HUES6 (cell line): Measurements from ENCODE around the gene MINK1.
"Not testable (repeated sequence)": the region's sequence is repeated elsewhere in the genome, so short reads cannot be mapped to it uniquely, and the experiment has no call there.

Source experiments
- H3K27ac ChIP-seq: 2 replicates; pipeline ENCODE4 v1.7.0; 2013; ENCODE audit warnings: low read depth, mild to moderate bottlenecking, low read length, inconsistent platforms
- H3K27me3 ChIP-seq: 2 replicates; pipeline ENCODE4 v1.6.1; 2013; ENCODE audit warnings: low read length; ENCODE audit not compliant: control insufficient read depth, insufficient read depth
- H3K36me3 ChIP-seq: 2 replicates; pipeline ENCODE4 v1.6.1; 2013; ENCODE audit warnings: low read length; ENCODE audit not compliant: control insufficient read depth, insufficient read depth
- H3K4me1 ChIP-seq: 2 replicates; pipeline ENCODE4 v1.6.1; 2013; ENCODE audit warnings: low read length; ENCODE audit not compliant: control insufficient read depth, insufficient read depth
- H3K4me3 ChIP-seq: 2 replicates; pipeline ENCODE4 v1.5.1; 2013; ENCODE audit warnings: low read depth, low read length
- H3K9ac ChIP-seq: one replicate; pipeline ENCODE4 v1.6.1; 2013; ENCODE audit warnings: mild to moderate bottlenecking, low read length
- H3K9me3 ChIP-seq: 2 replicates; pipeline ENCODE4 v1.6.1; 2013; ENCODE audit warnings: low read depth, low read length; ENCODE audit not compliant: control insufficient read depth, insufficient read depth

MINK1 gene

DNA sequence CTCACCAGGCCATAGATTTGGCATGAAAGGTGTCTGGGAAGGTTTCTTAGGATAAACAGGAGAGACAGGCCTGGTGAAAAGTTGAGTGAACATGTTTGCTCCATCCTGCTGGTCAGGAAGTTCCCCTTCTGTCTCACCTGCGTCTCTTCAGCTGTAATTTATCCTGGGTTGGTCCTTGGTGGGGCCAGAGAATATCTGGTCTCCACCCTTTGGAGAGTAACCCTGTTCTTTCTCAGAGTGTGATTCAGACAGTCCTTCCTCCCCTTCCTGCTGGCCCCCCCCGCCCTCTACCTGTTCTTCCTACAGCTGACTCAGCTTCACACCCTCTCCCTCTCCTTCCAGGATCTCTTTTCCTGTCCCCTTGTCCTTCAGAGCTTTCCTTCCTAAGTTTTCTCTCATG lies 17.1 kb downstream of the MINK1 start:
- Histone ChIP-seq H3K27me3 (no peaks in the 10 kb centered on the region), H3K27ac (no peak overlapping the region), H3K9ac (no peak overlapping the region), H3K4me1 (peaks cover 58% of the 10 kb centered on the region), H3K4me3 (no peak overlapping the region), H3K36me3 (no peaks in the 10 kb centered on the region), H3K9me3 (no peaks in the 10 kb centered on the region)

DNA sequence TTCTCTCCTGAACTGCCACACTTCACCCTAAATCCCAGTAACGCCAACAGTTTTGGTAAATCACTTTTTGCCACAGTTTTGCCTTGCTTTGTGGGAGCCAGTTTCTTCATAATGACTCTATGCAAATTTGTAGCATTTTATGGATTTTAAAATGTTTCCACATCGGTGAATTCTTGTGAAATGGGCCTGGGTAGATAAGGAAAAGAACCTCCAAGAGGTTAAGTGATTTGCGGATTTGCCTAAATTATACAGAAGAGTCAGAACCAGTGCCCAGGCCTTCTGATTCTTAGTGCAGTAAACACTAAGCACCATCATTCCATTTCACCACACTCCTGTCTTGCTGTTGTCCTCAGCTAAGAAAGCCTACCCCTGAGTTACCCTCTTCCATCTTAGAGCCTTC lies 17.9 kb downstream of the MINK1 start:
- Histone ChIP-seq H3K4me3 (no peak overlapping the region), H3K9ac (no peak overlapping the region), H3K27me3 (no peaks in the 10 kb centered on the region), H3K9me3 (no peaks in the 10 kb centered on the region), H3K36me3 (no peaks in the 10 kb centered on the region), H3K4me1 (peaks cover 58% of the 10 kb centered on the region), H3K27ac (no peak overlapping the region)

DNA sequence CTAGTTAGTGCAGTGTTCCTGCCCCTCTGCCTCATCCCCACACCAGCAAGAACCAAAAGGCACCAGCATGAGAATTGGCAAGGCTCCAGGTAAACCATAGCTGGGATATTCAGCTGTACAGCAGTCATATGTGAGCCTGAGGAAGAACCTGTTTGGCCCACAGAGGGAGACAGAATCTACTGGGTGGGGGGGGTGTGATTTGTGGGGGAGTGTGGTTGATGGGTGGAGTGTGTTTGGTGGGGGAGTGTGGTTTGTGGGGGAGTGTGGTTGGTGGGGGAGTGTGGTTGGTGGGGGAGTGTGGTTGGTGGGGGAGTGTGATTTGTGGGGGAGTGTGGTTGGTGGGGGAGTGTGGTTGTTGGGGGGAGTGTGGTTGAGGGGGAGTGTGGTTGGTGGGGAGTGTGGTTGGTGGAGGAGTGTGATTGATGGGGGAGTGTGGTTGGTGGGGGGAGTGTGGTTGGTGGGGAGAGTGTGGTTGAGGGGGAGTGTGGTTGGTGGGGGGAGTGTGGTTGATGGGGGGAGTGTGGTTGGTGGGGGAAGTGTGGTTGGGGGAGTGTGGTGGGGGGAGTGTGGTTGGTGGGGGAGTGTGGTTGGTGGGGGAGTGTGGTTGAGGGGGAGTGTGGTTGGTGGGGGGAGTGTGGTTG lies 19.5 kb downstream of the MINK1 start:
- Histone ChIP-seq H3K9ac (no peak overlapping the region), H3K4me3 (no peak overlapping the region), H3K36me3 (no peaks in the 10 kb centered on the region), H3K9me3 (no peaks in the 10 kb centered on the region), H3K27ac (no peak overlapping the region), H3K27me3 (no peaks in the 10 kb centered on the region), H3K4me1 (peaks cover 62% of the 10 kb centered on the region)

DNA sequence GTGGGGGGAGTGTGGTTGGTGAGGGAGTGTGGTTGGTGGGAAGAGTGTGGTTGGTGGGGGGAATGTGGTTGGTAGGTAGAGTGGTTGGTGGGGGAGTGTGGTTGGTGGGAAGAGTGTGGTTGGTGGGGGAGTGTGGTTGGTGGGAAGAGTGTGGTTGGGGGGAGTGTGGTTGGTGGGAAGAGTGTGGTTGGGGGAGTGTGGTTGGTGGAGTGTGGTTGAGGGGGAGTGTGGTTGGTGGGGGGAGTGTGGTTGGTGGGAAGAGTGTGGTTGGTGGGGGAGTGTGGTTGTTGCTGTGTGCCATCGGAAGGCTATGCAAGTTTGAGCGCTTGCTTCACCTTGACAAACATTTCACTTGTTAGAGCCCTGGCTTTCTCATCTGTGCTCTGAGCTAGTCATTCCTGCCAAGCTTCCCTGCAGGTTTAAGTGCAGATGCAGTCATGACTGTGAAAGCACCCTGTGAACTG lies 20.1 kb downstream of the MINK1 start:
- Histone ChIP-seq H3K27ac (no peak overlapping the region; the same call in 1 of the 2 replicates), H3K4me1 (peaks cover 61% of the 10 kb centered on the region), H3K36me3 (no peaks in the 10 kb centered on the region), H3K9ac (no peak overlapping the region), H3K4me3 (no peak overlapping the region), H3K9me3 (no peaks in the 10 kb centered on the region), H3K27me3 (no peaks in the 10 kb centered on the region)

DNA sequence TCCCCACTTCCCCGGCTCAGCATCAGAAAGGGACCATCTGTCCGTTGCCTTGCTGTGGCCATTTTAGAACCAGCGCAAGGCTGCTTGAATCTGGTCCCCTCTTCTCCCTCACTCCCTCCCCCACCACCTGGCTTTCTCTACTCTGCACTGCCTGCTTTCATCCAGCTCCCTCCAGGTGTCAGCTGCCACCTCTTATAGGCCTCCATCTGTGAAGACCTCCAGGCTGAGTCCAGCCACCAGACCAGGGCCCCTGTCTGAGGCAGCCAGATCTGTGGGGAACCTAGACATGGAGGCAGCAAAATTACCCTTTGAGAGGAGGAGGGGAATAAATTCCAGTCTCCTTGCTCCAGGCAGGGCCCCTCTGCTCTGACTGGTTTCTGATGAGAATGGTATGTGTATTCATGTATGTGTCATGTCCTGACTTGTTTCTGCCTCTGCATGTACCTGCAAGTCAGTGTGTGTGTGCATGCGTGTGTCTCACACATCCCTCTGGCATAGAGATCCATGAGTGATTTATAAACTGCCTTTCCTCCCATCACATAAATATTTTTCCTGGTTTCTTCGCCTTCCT lies 21.1 kb downstream of the MINK1 start:
- Histone ChIP-seq H3K9me3 (no peaks in the 10 kb centered on the region), H3K27me3 (no peaks in the 10 kb centered on the region), H3K4me3 (no peak overlapping the region), H3K27ac (peak overlapping the region; percentile 35), H3K4me1 (peaks cover 62% of the 10 kb centered on the region), H3K9ac (no peak overlapping the region), H3K36me3 (no peaks in the 10 kb centered on the region)

DNA sequence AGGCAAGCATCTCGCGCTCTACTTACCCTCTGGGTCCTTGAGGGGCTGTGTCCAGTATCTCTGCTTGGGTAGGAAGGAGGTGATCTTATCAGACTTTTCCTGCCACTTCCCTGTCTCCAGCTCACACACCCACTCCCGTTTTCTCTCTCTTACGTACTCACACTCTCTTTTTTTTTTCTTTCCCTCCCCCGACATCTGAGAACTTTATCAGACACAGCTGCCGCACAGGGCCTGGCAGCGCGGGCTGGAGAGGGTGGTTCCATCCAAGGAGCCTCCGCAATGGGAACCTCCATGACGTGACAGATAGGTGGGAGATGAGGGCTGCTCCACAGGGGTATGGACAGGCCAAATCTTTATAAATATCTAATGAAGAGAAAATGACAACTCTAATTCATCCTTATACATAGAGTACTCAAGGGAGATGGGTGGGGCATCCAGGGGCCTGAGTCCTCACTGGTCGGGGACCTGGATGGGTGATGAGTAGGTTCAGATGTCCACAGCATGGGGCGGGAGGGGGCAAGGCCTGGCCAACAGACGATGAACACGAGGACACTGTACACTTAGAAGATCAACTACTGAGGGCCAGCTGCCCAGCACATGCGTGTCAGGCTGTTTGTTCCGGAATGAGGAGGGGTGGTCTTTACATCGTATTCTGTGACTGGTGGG lies 23.3 kb downstream of the MINK1 start:
- Histone ChIP-seq H3K27me3 (no peaks in the 10 kb centered on the region), H3K9ac (no peak overlapping the region), H3K4me3 (no peak overlapping the region), H3K36me3 (peaks cover 4% of the 10 kb centered on the region), H3K27ac (no peak overlapping the region), H3K4me1 (peaks cover 61% of the 10 kb centered on the region), H3K9me3 (no peaks in the 10 kb centered on the region)

DNA sequence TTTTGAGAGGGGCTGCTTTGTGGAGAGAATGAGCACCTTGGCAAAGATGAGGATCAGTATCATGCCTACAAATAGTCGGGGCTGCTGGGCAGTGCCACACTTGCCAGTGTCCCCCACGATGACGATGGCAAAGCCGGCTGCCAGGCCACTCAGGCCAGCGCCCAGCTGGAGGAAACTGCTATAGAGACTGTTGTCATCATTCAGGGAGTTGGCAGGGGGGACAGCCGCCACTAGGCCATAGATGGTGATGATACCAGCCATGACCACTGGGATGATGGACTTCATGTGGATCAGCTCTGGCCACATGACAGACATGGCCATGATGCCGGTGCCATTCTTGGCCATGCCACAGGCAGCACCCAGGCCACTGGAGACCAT lies 23.8 kb downstream of the MINK1 start:
- Histone ChIP-seq H3K4me3 (no peak overlapping the region), H3K27ac (no peak overlapping the region), H3K9me3 (no peaks in the 10 kb centered on the region), H3K9ac (no peak overlapping the region), H3K36me3 (peaks cover 4% of the 10 kb centered on the region), H3K27me3 (no peaks in the 10 kb centered on the region), H3K4me1 (peaks cover 60% of the 10 kb centered on the region)

DNA sequence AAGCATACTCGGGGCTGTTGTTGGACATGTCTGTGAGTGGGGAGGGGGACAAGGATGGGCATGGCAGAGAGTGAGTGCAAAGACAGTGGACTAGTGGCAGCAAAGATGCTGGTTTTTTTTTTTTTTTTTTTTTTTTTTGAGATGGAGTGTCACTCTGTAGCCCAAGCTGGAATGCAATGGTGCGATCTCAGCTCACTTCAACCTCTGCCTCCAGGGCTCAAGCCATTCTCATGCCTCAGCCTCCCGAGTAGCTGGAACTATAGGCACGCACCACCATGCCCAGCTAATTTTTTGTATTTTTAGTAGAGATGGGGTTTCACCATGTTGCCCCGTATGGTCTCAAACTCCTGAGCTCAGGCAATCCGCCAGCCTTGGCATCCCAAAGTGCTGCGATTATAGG lies 24.2 kb downstream of the MINK1 start:
- not testable (repeated sequence) for H3K9me3 ChIP-seq, H3K36me3 ChIP-seq, H3K4me3 ChIP-seq, H3K27me3 ChIP-seq, H3K9ac ChIP-seq, H3K27ac ChIP-seq
- H3K4me1 ChIP-seq = peaks cover 56% of the 10 kb centered on the region

DNA sequence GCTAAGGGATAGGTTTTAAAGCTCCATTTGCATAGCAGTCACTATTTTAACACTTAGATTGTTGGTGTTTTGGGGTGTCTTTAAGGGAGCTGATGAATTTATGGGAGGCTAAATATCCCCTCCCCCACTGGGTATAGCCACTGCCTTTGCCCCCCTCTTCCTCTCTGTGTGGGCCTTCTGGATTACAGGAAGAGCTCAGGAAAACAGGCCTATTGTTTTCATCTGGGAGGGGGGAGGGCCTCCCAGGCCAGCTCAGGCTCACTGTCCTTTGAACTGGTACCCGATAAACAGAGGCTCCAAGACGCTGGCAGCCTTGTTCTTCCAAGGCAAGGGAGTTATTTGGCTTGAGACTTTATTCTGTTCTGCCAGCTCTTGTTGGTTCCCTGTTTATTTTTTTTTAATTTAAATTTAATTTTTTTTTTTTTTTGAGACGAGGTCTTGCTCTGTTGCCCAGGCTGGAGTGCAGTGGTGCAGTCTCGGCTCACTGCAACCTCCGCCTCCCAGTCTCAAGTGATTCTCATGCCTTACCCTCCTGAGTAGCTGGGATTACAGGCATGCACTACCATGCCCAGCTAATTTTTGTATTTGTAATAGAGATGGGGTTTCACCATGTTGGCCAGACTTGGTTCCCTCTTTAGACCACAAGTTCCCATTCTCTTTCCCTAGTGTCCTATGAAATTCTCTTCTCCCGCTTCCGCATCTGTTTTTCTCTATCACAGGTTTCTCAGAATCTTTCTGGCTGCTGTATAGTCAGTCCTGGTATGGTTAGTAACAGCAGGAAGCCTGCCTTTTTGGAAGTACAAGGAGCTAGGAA lies 25.1 kb downstream of the MINK1 start:
- peaks cover 4% of the 10 kb centered on the region for H3K36me3 ChIP-seq
- no peak overlapping the region for H3K9ac ChIP-seq
- H3K27me3 ChIP-seq = no peaks in the 10 kb centered on the region
- no peaks in the 10 kb centered on the region for H3K9me3 ChIP-seq
- peak overlapping the region; percentile 64; the same call in 1 of the 2 replicates for H3K27ac ChIP-seq
- H3K4me3 ChIP-seq = peak overlapping the region; percentile 1; the same call in 1 of the 2 replicates
- H3K4me1 ChIP-seq = peaks cover 55% of the 10 kb centered on the region

DNA sequence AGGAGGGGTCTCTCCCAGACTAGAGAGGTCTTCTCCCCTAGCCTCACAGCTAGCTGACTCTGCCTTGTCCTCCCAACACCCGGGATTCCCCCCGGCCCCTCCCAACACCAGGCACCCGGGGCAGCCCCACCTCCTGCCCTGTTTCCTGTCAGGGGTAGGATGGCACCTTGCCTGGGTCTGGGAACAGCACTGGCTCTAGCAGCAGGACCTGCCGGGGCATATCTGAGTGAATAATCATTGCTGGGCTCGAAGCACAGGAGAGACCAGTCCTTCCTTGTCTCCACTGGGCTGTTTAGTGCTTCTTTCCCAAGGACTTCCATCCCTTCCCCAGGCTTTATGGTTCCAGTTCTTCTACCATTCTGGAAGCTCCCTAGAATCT lies 25.7 kb downstream of the MINK1 start:
- Histone ChIP-seq H3K36me3 (peaks cover 4% of the 10 kb centered on the region), H3K27me3 (no peaks in the 10 kb centered on the region), H3K27ac (peak overlapping the region; percentile 64; the same call in 1 of the 2 replicates), H3K9me3 (no peaks in the 10 kb centered on the region), H3K4me3 (no peak overlapping the region; the same call in 1 of the 2 replicates), H3K4me1 (peaks cover 49% of the 10 kb centered on the region), H3K9ac (no peak overlapping the region)
